GM12801 (cell line): Measurements from ENCODE around the gene IL34.

ENCODE experiments used
- TF ChIP-seq, protein P1 (sequence below): IDR thresholded peaks from one replicate; pipeline ENCODE4 v1.5.1; 2011; ENCODE audit warnings: control low read depth; ENCODE audit not compliant: insufficient read length; ENCODE audit errors: extremely low read depth

IL34 gene

DNA sequence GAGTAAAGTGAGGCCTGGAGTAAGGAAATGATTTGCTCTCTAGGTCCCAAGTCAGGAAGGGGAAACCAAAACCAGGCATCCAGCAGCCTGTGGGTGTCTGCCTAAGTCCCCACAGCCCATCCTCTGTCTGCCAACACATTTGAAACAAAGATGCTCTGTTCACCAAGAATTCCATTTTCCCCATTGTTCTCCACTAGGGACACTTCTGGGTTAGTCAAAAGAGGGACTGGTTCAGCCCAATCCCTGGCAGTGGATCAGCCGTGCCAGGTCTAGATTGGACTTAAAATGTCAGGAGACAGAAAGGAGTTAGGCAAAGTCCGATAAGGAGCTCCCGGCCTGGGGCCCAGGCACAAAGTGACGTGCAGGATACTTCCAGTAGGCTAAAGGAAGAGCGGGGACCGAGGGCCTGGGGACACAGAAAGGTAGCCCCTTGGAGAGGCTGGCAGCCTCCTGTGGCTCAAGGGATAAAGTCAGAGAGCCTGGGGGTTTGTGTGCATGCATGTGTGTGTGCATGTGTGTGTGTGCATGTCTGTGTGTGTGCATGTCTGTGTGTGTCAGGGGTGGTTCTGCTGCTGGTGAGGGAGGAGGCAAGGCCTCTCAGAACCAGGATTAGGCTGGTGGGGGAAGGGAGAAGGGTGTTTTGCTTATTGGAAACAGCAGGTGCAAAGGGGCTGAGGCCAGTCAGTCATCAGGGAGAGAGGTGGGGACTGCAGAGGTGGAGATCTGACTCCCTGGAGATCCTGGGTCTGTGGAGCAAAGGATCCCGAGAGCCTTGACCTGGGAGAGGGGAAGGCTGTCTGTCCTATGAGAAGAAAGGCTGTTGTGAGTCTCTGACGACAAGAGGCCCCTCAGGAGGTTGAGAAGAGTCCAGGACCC, 41.7 kb upstream of the IL34 start:
- TF ChIP-seq, protein P1, sequence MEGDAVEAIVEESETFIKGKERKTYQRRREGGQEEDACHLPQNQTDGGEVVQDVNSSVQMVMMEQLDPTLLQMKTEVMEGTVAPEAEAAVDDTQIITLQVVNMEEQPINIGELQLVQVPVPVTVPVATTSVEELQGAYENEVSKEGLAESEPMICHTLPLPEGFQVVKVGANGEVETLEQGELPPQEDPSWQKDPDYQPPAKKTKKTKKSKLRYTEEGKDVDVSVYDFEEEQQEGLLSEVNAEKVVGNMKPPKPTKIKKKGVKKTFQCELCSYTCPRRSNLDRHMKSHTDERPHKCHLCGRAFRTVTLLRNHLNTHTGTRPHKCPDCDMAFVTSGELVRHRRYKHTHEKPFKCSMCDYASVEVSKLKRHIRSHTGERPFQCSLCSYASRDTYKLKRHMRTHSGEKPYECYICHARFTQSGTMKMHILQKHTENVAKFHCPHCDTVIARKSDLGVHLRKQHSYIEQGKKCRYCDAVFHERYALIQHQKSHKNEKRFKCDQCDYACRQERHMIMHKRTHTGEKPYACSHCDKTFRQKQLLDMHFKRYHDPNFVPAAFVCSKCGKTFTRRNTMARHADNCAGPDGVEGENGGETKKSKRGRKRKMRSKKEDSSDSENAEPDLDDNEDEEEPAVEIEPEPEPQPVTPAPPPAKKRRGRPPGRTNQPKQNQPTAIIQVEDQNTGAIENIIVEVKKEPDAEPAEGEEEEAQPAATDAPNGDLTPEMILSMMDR, result no peak

DNA sequence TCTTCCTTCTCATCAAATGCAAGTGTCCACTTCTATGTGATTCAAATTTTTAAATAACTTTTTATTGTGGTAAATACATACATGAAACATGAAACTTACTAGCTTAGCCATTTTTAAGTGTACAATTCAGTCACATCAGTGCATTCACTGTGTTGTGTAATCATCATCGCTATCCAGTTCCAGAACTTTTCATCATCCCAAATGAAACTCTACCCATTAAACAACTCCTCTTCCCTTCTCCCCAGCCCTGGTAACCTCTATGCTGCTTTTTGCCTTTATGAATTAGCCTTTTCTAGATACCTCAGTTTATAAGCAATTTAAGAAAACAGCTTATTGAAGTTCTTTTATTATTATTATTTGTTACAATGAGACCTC, 41.1 kb upstream of the IL34 start:
- TF ChIP-seq, protein P1, result no peak

DNA sequence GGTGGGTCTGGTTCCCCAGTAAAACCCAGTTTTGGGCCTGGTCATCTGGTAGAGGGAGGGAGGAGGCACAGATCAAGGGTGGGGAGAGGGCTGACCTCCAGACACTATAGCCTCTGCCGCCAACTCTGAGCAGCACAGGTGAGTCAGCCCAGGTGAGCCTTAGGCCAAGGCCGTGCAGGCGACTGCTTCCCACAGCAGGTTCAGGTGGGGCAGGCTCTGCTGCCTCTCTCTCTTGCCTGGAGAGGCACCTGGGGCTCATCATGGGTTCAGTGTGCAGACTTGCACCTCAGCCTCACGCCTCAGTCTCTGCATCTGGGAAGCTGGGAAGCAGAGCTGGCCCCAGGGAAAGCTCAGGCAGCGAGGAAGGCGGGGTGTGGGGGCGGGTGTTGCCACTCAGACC, 37.8 kb upstream of the IL34 start:
- TF ChIP-seq, protein P1, result no peak

DNA sequence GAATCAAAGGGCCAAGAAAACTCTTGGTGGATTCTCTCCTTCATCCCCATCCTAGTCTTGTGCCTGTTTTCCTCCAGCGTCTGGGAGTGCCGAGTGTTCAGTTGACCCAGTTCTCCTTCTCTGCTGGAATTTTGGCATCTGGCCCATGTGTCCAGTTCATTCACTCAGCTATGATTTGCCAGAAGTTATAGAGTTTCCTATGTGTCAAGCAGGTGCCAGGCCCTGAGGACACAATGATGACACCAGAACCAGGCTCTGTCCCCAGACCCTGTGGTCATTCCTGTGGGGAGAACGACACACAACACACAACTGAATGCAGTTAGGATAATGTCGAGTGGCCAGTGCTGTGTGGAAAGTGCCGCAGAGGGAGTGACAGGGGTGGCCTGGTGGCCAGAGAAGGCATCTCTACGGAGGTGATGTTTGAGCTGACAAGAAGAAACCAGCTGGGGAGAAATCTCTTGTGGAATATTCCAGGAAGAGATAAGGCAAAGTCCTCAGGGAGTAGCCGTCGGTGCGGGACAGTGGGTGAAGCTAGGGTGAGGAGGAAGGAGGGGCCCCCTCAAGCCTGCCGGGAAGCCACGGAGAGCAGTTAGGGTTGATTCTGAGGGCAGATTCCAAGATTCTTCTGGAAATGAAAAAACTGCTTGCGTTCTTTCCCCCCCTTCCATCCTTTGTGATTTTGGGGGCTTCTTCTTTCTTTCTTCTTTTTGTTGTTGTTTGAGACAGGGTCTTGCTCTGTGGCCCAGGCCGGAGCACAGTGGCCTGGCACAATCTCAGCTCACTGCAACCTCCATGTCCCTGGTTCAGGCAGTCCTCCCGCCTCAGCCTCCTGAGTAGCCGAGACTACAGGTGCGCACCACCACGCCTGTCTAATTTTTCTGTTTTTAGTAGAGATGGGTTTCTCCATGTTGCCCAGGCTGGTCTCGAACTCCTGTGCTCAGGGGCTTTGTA, 35.8 kb upstream of the IL34 start:
- TF ChIP-seq, protein P1, result no peak

DNA sequence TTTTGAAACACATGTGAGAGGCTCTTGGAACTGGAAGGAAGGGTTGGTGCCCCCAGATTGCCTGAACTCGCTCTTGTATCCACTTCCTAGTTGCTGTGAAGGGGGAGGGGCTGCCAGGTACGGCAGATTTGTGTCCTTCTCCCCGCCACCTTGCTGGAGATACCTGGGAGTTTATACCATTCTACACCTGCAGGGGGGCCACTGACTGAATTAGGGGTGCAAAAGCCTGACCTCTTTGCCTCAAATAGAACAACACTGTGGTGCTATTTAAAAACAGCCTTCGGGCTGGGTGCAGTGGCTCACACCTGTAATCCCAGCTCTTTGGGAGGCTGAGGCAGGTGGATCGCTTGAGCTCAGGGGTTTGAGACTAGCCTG, 35.1 kb upstream of the IL34 start:
- TF ChIP-seq, protein P1, result no peak

DNA sequence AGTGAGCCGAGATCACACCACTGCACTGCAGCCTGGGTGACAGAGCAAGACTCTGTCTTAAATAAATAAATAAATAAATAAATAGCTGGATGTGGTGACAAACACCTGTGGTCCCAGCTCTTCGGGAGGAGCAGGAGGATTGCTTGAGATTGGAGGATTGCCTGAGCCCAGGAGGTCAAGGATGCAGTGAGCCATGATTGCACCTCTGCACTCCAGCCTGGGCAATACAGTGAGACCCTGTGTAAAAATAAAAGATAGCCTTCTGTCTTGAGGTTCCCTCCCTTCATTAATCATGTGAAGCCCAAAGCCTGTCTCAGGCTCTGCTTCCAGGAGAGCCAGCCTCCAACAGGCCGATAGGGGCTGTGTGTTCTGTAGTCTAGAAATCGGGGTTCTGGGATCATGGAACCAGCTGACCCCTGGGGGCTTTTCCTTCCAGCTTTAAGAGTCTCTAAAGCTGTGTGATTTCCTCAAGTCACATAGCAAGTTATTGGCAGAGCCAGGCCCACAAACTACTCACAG, 34.5 kb upstream of the IL34 start:
- TF ChIP-seq, protein P1, result no peak

DNA sequence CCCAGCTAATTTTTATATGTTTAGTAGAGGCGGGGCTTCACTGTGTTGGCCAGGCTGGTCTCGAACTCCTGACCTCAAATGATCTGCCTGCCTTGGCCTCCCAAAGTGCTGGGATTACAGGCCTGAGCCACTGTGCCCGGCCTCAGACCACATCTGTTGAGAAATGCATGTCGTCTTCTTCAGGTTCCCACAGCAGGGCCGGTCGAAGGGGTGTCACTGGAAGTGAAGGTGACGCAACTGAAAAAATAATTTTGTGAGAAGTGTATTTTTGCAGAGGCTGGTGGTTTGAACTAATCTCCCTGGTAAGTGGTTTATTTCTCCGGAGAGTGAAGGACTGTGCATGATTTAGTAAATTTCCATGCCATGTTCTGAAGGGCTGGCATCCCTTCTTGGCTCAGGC, 33.4 kb upstream of the IL34 start:
- TF ChIP-seq, protein P1, result no peak
